ENCODE data around the gene KLRC4.
"Not testable (repeated sequence)": the region's sequence is repeated elsewhere in the genome, so short reads cannot be mapped to it uniquely, and the experiment has no call there.

Gene KLRC4

GRCh38 chr12:10396176-10396575 is 13.4 kb downstream of the KLRC4 start:
- DNase-seq = not testable (repeated sequence)

- peak in 2 of 3 experiments; percentile 11 to 57 for DNase-seq
These were observed 14.1 kb downstream of the KLRC4 start for GRCh38 chr12:10395390-10395998.

DNA sequence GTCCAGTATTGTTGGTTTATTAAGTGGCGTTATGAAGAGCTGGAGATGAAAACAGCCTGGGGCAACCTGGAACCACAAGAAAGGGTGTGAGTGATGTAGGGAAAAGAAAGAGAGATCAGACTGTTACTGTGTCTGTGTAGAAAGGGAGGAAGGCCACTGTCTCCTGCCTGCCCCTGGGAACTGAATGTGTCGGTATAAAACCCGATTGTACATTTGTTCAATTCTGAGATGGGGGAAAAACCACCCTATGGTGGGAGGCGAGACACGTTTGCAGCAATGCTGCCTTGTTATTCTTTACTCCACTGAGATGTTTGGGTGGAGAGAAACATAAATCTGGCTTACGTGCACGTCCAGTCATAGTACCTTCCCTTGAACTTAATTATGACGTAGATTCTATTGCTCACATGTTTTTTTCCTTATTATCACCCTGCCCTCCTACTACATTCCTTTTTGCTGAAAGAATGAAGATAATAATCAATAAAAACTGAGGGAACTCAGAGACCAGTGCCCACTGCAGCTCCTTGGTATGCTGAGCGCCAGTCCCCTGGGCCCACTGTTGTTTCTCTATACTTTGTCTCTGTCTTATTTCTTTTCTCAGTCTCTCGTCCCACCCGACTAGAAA is 14.9 kb downstream of the KLRC4 start:
- not testable (repeated sequence) for DNase-seq

- DNase-seq = peak in 1 of 3 experiments; percentile 17
These were observed 16.3 kb downstream of the KLRC4 start for GRCh38 chr12:10393291-10393690.

- peak in 1 of 3 experiments; percentile 25 for DNase-seq
These were observed 17.1 kb downstream of the KLRC4 start for GRCh38 chr12:10392394-10392930.

GRCh38 chr12:10390991-10391390 is 18.6 kb downstream of the KLRC4 start:
- DNase-seq = not testable (repeated sequence)

- DNase-seq = no peak
These were observed 19.7 kb downstream of the KLRC4 start, which contains the start of gene KLRK1 for GRCh38 chr12:10389904-10390303. TSS of gene KLRK1 (minus strand) at chr12:10390041. CDS start at chr12:10388810, 1,231 bp downstream.

DNA sequence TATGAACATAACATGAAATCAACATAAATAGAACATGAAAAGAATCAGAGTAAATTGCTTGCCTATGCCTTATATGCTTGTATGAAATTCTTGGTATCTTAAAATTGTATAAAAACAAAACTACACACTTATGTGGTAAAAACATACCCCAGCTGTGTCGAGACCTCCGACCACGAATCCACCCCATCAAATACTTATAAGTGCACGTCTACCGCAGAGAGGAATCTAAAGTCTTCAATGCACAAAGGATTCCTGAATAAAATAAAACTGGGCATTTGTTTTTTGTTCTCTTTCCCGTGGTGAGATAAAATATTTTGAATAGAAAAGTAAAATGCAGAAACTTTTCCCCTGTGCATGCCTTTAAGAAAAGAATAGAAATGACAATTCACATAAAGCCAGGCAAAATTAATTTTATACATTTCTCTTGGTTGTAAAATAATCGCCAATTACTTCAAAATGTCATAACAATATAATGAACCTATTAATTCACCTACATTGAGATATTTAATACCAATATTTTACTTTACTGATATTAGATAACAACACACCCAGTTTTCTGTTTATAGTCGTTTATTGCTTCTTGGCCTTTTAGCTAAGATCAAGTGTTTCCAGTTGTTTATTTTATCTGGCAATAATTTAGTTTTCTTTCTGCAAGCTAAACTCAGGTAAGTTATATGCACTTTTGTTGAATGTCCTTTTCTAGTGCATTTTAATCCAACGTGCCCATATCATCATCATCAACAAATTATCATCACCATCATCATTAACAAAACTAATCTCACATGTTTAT is 20.7 kb downstream of the KLRC4 start:
- DNase-seq = no peak

GRCh38 chr12:10387498-10387897 is 22.1 kb downstream of the KLRC4 start:
- not testable (repeated sequence) for DNase-seq

GRCh38 chr12:10386857-10387256 is 22.7 kb downstream of the KLRC4 start:
- no peak for DNase-seq

GRCh38 chr12:10385166-10385613 is 24.4 kb downstream of the KLRC4 start:
- DNase-seq = peak in 1 of 3 experiments; percentile 67

- DNase-seq = no peak
These were observed 25.4 kb downstream of the KLRC4 start for GRCh38 chr12:10384191-10384590.

- no peak for DNase-seq
These were observed 27.5 kb downstream of the KLRC4 start for GRCh38 chr12:10381928-10382628.

- DNase-seq = not testable (repeated sequence)
These were observed 30.8 kb downstream of the KLRC4 start for GRCh38 chr12:10378737-10379136.

DNA sequence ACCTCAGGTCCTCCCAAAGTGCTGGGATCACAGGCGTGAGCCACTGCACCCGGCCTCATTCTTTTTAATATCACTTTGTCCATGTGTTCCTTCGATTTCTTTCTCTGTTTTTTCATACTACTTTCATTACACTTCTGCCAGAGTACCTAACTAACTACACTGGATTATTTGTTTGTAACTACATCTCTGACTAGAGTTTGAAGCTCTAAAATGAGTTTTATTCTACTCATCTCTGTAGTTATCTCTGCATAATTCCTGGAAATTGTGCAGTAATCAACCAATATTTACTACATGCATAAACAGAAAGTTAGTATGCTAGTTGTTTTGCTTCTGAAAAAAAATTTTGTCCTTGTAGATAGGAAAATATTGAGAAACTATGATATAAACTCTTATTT is 34.9 kb downstream of the KLRC4 start:
- DNase-seq = no peak

DNA sequence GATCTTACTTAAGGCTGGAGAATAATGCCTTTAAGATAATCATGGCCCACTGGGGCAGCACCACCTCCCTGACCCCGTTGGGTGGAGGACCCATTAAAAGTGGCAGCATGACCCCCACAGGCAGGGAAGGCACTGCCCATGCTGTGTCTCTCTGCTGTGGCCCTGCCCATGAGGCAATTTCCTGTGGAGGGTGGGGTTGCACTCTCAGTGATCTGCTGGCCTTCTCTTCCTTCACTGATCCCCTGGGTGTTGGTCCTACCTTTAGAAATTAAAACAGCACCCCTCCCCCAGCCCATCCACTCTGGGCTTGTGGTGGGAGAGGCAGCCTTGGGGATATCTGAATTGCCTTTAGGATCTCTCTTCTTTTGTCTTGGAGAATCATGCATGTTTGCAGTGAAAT is 37.0 kb downstream of the KLRC4 start:
- no peak for DNase-seq

- DNase-seq = not testable (repeated sequence)
These were observed 37.5 kb downstream of the KLRC4 start for GRCh38 chr12:10371893-10372535.

- DNase-seq = no peak
These were observed 39.8 kb downstream of the KLRC4 start for GRCh38 chr12:10369557-10370415.

DNA sequence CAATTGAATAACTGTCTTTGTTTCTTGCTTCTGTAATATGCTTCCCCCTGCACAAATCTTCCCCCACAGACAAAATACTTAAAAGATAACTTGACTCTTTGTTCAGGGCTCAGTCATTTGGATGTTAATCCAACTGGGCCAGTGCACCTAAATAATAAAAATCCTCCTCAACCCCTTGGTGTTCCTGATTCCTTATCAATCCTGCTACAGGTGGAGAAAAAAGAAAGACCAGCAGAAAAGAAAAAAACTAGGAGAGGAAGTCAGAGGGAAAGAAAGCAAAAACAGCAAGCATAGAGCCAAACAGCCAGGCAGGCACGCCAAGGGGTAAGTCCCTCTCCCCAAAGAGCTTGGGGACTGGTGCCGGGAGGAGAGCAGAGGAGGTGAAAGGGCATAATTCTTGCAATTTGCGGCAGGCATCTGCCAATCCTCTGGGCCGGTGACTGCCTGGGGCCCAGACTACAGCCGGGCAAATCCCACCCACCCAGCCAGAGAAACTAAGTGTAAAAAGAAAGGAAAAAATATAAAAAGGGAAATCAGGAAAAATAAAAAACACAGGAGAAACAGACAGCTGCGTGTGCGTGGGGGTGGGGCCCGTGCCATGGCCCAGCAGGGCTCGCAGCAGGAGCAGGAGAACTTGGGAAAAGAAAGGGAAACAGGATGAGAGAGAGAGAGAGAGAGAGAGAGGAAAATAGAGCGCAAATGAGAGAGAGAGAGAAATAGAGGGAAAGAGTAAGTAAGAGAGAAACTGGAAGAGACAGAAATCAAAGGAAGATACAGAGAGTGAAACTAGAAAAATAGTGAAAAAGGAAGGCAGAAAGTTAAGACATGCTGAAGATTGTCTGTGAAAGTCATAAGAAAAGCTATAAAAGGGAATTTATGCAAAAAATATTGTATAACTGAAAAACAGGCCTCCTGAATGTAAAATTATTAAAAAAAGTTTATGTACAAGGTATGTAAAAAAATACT is 41.1 kb downstream of the KLRC4 start:
- DNase-seq = no peak

DNA sequence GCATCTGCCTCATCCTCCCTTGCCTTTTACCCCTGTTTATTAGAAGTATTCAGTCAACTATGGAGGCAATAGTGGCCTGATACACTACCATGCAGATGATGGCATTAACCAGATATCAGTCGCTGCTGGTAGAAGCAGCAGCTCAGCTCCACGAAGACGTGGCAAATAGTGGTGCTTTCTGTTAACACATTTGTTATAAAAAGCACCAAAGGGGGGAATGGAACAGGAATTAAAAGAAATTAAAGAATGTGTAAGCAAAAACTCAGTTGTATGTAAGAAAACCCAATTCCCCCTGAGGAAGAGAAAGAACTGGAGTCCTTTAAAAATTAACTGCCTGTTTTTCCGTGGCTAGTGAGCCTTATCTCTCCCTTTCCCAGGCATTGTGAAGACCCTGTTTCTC is 41.8 kb downstream of the KLRC4 start:
- not testable (repeated sequence) for DNase-seq

All from NCI-H1417 (cell line).